ENCODE data around the gene SBF1.

SBF1 gene

GRCh38 chr22:50485221-50486131 is 10.6 kb upstream of the SBF1 start:
- no peak for DNase-seq

- no peak for DNase-seq
These were observed 9.4 kb upstream of the SBF1 start for GRCh38 chr22:50483977-50484853.

GRCh38 chr22:50483556-50483955 is 8.7 kb upstream of the SBF1 start:
- DNase-seq = no peak

- DNase-seq = no peak
These were observed 8.3 kb upstream of the SBF1 start for GRCh38 chr22:50483106-50483505.

GRCh38 chr22:50482107-50483074 is 7.6 kb upstream of the SBF1 start:
- no peak for DNase-seq

GRCh38 chr22:50481440-50482106 is 6.7 kb upstream of the SBF1 start, which contains the start of gene ADM2:
Gene ADM2, plus strand, starts transcription at chr22:50481543. Its CDS starts 305 bp downstream, at chr22:50481848.
- peak; percentile 64 for DNase-seq

- DNase-seq = no peak
These were observed 6.2 kb upstream of the SBF1 start for GRCh38 chr22:50481045-50481439.

- no peak for DNase-seq
These were observed 4.9 kb upstream of the SBF1 start for GRCh38 chr22:50479721-50480120.

- DNase-seq = no peak
These were observed 3.1 kb upstream of the SBF1 start for GRCh38 chr22:50477923-50478322.

GRCh38 chr22:50476868-50477267 is 2.0 kb upstream of the SBF1 start:
- no peak for DNase-seq

- no peak for DNase-seq
These were observed 792 bp upstream of the SBF1 start for GRCh38 chr22:50475652-50476002.

GRCh38 chr22:50473855-50474671 is 772 bp downstream of the SBF1 start:
- peak; percentile 22 for DNase-seq

GRCh38 chr22:50473088-50473487 is 1.7 kb downstream of the SBF1 start:
- DNase-seq = peak; percentile 54

GRCh38 chr22:50471962-50472361 is 2.9 kb downstream of the SBF1 start:
- DNase-seq = no peak

- DNase-seq = no peak
These were observed 3.5 kb downstream of the SBF1 start for GRCh38 chr22:50471197-50471847.

GRCh38 chr22:50470491-50470890 is 4.3 kb downstream of the SBF1 start:
- DNase-seq = no peak

GRCh38 chr22:50469377-50470305 is 5.2 kb downstream of the SBF1 start:
- peak; percentile 97 for DNase-seq

- no peak for DNase-seq
These were observed 6.2 kb downstream of the SBF1 start for GRCh38 chr22:50468626-50469025.

GRCh38 chr22:50467773-50468440 is 6.9 kb downstream of the SBF1 start:
- no peak for DNase-seq

Measured in activated CD4-positive, alpha-beta T cell treated with anti-CD3 and anti-CD28 coated beads, Interleukin-2, amount 50 U/mL, for 1 hour (primary cell).